C4-2B (cell line): ENCODE data around the gene GPR61.
A peak's percentile ranks its signal among the peaks of the same experiment; 100 is the strongest.

Experiments used
- H3K27ac ChIP-seq: fragments of 450-650 bp; 2 replicates; pipeline ENCODE4 v1.5.1; 2017
- ZFX ChIP-seq: fragments of 450-650 bp; IDR thresholded peaks from 2 replicates; pipeline ENCODE4 v1.6.1; 2017
- TF ChIP-seq, protein P1 (sequence below): fragments of 450-650 bp; conservative IDR thresholded peaks from 2 replicates; pipeline ENCODE4 v1.5.1; 2017; ENCODE audit warnings: mild to moderate bottlenecking

Gene GPR61

DNA sequence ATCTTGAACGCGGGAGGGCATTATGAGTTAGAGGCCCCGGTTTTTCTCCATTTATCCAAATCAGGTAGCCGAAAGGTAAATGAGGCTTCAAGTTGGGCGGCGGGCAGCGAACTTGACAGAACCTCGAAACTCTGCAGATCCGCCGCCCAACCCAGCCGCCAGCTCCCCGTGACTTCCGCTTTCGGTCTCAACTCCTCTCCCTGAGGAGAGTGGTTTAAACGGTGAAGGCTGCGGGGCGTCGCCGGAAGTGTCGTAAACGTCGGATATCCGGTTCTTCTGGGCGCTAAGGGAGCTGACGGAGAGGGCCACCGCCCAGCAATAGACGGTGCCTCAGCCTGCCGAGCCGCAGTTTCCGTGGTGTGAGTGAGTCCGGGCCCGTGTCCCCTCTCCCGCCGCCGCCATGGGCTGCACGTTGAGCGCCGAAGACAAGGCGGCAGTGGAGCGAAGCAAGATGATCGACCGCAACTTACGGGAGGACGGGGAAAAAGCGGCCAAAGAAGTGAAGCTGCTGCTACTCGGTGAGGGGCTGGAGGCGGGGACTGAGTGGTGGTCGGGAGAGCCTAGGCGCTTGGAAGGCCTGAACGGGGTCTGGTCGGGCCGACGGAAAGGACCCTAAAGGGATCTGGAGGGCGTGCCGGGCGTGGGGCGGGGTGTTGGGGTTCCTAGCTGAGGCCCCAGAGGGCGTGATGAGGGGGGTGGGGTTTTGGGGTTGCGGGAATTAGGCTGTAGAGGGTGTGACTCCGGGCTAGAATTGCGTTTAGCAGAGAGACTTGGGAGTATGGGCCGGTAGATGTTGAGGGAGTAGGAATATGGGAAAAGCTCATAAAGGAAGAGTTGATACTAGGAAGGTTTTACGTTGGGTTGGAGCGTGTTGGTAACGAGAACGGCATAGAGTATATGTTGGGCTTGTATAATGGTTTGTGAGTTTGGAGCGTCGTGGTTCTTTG is 8.9 kb downstream of the GPR61 start, which contains the start of gene GNAI3:
TSS of gene GNAI3 (plus strand) at position 295 of the 947 bp plus-strand sequence. CDS start at position 401, 106 bp downstream.
- TF ChIP-seq, protein P1, sequence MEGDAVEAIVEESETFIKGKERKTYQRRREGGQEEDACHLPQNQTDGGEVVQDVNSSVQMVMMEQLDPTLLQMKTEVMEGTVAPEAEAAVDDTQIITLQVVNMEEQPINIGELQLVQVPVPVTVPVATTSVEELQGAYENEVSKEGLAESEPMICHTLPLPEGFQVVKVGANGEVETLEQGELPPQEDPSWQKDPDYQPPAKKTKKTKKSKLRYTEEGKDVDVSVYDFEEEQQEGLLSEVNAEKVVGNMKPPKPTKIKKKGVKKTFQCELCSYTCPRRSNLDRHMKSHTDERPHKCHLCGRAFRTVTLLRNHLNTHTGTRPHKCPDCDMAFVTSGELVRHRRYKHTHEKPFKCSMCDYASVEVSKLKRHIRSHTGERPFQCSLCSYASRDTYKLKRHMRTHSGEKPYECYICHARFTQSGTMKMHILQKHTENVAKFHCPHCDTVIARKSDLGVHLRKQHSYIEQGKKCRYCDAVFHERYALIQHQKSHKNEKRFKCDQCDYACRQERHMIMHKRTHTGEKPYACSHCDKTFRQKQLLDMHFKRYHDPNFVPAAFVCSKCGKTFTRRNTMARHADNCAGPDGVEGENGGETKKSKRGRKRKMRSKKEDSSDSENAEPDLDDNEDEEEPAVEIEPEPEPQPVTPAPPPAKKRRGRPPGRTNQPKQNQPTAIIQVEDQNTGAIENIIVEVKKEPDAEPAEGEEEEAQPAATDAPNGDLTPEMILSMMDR: no peak
- peak; percentile 19; the same call in 1 of the 2 replicates for TF ChIP-seq ZFX
- H3K27ac ChIP-seq: peak within 1 kb of the TSS; percentile 85

DNA sequence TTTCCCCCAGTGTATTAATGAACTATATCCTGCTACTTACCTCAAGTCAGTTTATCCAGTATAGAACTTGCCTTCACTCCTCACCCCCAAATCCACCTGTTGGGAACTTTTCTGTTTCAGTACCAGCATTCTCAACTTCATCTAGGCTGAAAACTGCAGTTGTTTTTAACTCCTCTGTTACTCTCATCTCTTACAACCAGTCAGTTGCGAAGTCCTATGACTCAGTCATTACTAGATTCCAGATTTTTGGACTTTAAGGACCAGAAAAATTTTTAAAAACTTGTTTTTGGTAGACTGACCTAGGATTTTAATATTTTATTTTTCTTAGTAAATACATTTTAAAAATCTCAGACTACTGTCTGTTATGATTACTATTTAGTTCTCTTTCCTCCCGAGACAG is 16.9 kb downstream of the GPR61 start:
- TF ChIP-seq ZFX: no peak
- TF ChIP-seq, protein P1: no peak
- H3K27ac ChIP-seq: no peak overlapping the region

DNA sequence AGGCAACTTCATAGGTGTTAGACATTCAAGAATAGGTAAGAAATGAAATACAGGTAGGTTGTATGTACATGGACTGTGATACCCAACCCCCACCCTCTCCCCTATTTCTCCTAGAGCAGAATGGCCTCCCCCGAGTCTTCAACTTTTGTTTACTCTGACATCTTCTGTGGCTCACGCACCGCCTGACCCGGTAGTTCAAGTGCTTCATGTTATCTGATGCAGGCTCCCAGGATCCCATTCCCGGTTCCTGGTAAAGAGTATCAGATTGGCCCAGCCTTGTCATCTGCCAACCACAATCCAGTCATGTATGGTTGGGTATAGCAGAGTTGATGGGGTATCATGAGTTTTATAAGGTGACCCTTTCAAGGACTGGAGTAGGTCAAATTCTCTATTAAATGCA is 17.8 kb downstream of the GPR61 start:
- TF ChIP-seq ZFX: no peak
- H3K27ac ChIP-seq: no peak overlapping the region

DNA sequence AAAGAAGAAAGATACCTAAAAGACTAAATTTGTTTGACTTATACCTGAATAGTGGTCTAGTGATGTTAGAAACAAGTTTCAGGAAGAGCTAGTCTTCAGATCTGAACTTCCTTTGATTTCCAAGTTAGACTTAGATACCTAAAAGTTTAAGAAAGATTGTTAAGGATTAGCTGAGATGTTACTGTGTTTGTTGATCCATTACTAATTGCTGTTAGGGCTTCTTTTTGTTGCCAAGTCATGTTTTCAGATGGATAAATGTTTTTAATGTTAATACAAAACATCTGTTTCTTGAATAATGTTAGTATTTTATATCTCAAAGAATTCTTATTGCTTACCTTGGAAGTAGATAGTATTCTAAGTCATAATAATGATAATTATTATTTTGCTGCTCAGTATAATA is 20.3 kb downstream of the GPR61 start:
- TF ChIP-seq ZFX: no peak
- TF ChIP-seq, protein P1: no peak
- H3K27ac ChIP-seq: no peak overlapping the region

DNA sequence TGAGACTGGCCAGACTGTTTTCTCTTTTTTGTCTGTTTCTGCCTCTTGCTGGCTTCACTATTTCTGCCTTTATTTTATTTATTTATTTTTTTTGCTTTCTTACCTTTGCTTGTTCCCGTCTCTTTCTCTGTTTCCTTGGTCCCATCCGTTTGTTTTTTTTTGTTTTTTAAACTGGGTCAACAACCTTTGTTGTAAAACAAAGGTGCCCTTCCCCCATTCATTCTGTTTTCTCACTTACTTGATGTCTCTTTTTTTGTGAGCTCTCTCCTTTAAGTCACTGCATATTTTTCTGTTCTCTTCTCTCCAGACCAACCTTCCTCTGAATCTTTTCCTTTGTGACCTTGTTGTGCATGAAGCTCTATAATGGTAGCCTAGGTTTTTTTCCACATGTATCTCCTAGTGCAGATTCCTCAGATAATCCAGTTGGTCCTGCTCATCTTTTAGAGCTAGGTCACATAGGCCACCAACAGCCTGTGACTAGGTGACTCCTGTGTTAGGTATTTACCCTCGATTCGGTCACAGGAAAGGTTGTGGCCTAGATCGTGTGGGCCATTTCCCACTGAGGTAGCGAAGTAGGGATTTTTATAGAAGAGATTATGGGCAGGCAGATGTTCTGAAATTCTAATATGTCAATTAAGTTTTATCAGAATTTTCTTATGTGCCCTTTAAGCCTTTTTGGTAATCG is 24.7 kb downstream of the GPR61 start:
- no peak overlapping the region for H3K27ac ChIP-seq
- TF ChIP-seq, protein P1: no peak
- TF ChIP-seq ZFX: no peak

DNA sequence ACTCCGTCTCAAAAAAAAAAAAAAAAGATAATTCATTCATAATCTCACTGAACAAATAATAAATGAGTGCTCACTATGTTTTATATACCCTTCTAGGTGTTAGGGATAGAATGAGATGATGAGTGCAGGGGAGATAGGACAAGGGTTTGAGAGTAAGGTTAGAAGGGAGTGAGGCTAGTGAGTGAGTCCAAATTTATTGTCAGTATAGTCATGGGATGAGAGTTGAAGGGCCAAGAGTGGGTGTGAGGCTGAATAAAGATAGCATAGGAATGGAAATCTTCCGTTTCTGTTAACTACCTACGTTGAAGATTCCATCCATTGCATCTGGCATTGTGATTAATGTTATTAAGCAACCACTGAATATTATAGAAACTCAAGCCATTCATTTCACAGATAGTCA is 25.6 kb downstream of the GPR61 start:
- H3K27ac ChIP-seq: no peak overlapping the region
- TF ChIP-seq, protein P1: no peak
- no peak for TF ChIP-seq ZFX

DNA sequence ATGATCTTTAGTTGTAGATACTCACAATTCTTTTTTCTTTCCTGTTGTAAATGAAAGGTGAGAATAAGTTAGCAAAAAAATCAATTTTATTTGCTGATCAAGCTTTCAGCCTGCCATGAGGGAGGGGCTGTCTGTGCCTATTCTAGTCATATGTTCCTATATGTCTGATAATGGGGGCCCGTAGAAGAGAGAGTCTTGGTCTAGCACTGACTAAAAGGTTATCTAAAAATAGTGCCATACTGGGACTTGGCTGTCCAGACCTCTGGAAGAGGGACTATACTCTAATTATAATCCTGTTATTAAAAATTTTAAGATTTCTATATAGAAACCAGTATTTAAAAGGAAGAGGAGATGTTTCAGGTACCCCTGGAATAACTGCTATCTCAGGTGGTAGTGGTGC is 27.3 kb downstream of the GPR61 start:
- no peak overlapping the region for H3K27ac ChIP-seq
- no peak for TF ChIP-seq ZFX
- TF ChIP-seq, protein P1: no peak
